ENCODE results near the gene TKTL1.

Gene TKTL1

GRCh38 chrX:154371017-154371788, 75.6 kb downstream of the TKTL1 start:
- Mint-ChIP-seq H3K9me3 (no peaks in the 10 kb centered on the region), H3K27ac (peak overlapping the region; percentile 87), H3K27me3 (no peaks in the 10 kb centered on the region), H3K36me3 (peaks cover 13% of the 10 kb centered on the region), H3K4me3 (peak overlapping the region; percentile 90), H3K4me1 (peaks cover 24% of the 10 kb centered on the region)
- peak; percentile 84 for ATAC-seq

- H3K36me3 Mint-ChIP-seq: peaks cover 10% of the 10 kb centered on the region
- peak; percentile 1 for ATAC-seq
- peak overlapping the region; percentile 87 for H3K27ac Mint-ChIP-seq
- no peaks in the 10 kb centered on the region for H3K9me3 Mint-ChIP-seq
- H3K4me3 Mint-ChIP-seq: peak overlapping the region; percentile 90
- peaks cover 24% of the 10 kb centered on the region for H3K4me1 Mint-ChIP-seq
- H3K27me3 Mint-ChIP-seq: no peaks in the 10 kb centered on the region
Observed at GRCh38 chrX:154371789-154372300, 76.2 kb downstream of the TKTL1 start.

- H3K4me3 Mint-ChIP-seq: peak overlapping the region; percentile 90
Observed at GRCh38 chrX:154372612-154373022, 77.0 kb downstream of the TKTL1 start.

GRCh38 chrX:154373340-154374306, 78.0 kb downstream of the TKTL1 start:
- Mint-ChIP-seq H3K9me3 (no peaks in the 10 kb centered on the region), H3K4me1 (peaks cover 14% of the 10 kb centered on the region), H3K4me3 (peak overlapping the region; percentile 71), H3K27ac (no peak overlapping the region), H3K27me3 (no peaks in the 10 kb centered on the region), H3K36me3 (no peaks in the 10 kb centered on the region)
- no peak for ATAC-seq

More at GRCh38 chrX:154372612-154373022, 77.0 kb downstream of the TKTL1 start:
- Mint-ChIP-seq H3K27me3 (no peaks in the 10 kb centered on the region), H3K4me1 (peaks cover 24% of the 10 kb centered on the region), H3K36me3 (peaks cover 6% of the 10 kb centered on the region), H3K27ac (peak overlapping the region; percentile 87), H3K9me3 (no peaks in the 10 kb centered on the region)
- ATAC-seq: no peak

- H3K27ac Mint-ChIP-seq: no peak within 1 kb of the TSS
- no peaks in the 10 kb centered on the region for H3K27me3 Mint-ChIP-seq
- peak within 1 kb of the TSS; percentile 71 for H3K4me3 Mint-ChIP-seq
- H3K36me3 Mint-ChIP-seq: no peaks in the 10 kb centered on the region
- ATAC-seq: no peak
- H3K4me1 Mint-ChIP-seq: peaks cover 14% of the 10 kb centered on the region
- no peaks in the 10 kb centered on the region for H3K9me3 Mint-ChIP-seq
Observed at GRCh38 chrX:154374313-154375155, 78.9 kb downstream of the TKTL1 start, which contains the start of gene FLNA. Gene FLNA (minus strand): TSS chrX:154374634. CDS start chrX:154371245, 3,389 bp downstream.

GRCh38 chrX:154375156-154375504, 79.5 kb downstream of the TKTL1 start:
- H3K27ac Mint-ChIP-seq: no peak overlapping the region
- H3K9me3 Mint-ChIP-seq: no peaks in the 10 kb centered on the region
- no peaks in the 10 kb centered on the region for H3K27me3 Mint-ChIP-seq
- H3K36me3 Mint-ChIP-seq: peaks cover 1% of the 10 kb centered on the region
- peaks cover 17% of the 10 kb centered on the region for H3K4me1 Mint-ChIP-seq
- no peak for ATAC-seq
- H3K4me3 Mint-ChIP-seq: peak overlapping the region; percentile 36

GRCh38 chrX:154376774-154377173, 81.2 kb downstream of the TKTL1 start:
- peaks cover 28% of the 10 kb centered on the region for H3K4me1 Mint-ChIP-seq
- H3K27ac Mint-ChIP-seq: no peak overlapping the region
- no peaks in the 10 kb centered on the region for H3K9me3 Mint-ChIP-seq
- no peaks in the 10 kb centered on the region for H3K27me3 Mint-ChIP-seq
- H3K4me3 Mint-ChIP-seq: no peak overlapping the region
- peaks cover 11% of the 10 kb centered on the region for H3K36me3 Mint-ChIP-seq
- ATAC-seq: no peak

- H3K27ac Mint-ChIP-seq: peak overlapping the region; percentile 91
- no peaks in the 10 kb centered on the region for H3K9me3 Mint-ChIP-seq
- H3K4me1 Mint-ChIP-seq: peaks cover 24% of the 10 kb centered on the region
Observed at GRCh38 chrX:154378059-154378798, 82.6 kb downstream of the TKTL1 start.

GRCh38 chrX:154378799-154379568, 83.4 kb downstream of the TKTL1 start, which contains the start of gene EMD:
Gene EMD (plus strand): TSS chrX:154379295. CDS start chrX:154379485, 190 bp downstream.
- H3K36me3 Mint-ChIP-seq: peaks cover 11% of the 10 kb centered on the region
- H3K27me3 Mint-ChIP-seq: no peaks in the 10 kb centered on the region
- H3K9me3 Mint-ChIP-seq: no peaks in the 10 kb centered on the region
- H3K4me3 Mint-ChIP-seq: peak within 1 kb of the TSS; percentile 87
- ATAC-seq: peak; percentile 93
- peak within 1 kb of the TSS; percentile 91 for H3K27ac Mint-ChIP-seq
- peaks cover 26% of the 10 kb centered on the region for H3K4me1 Mint-ChIP-seq

More at GRCh38 chrX:154378059-154378798, 82.6 kb downstream of the TKTL1 start:
- Mint-ChIP-seq H3K36me3 (peaks cover 11% of the 10 kb centered on the region), H3K4me3 (peak overlapping the region; percentile 87), H3K27me3 (no peaks in the 10 kb centered on the region)
- no peak for ATAC-seq

GRCh38 chrX:154379569-154379951, 84.0 kb downstream of the TKTL1 start:
- Mint-ChIP-seq H3K36me3 (peaks cover 11% of the 10 kb centered on the region), H3K4me1 (peaks cover 31% of the 10 kb centered on the region), H3K9me3 (no peaks in the 10 kb centered on the region), H3K27ac (peak overlapping the region; percentile 91), H3K27me3 (no peaks in the 10 kb centered on the region), H3K4me3 (peak overlapping the region; percentile 87)
- ATAC-seq: no peak
